Measurements from ENCODE around the gene ARHGAP26.
A peak's percentile ranks its signal among the peaks of the same experiment; 100 is the strongest.

ARHGAP26 gene

GRCh38 chr5:143218517-143219170 is 448.5 kb downstream of the ARHGAP26 start:
- Histone ChIP-seq H3K4me1 (ENCODE audit: insufficient read depth, low read length) (peaks cover 47% of the 10 kb centered on the region), H3K36me3 (ENCODE audit: insufficient read depth, low read length) (no peaks in the 10 kb centered on the region), H3K4me3 (ENCODE audit: low read length) (no peak overlapping the region), H3K9me3 (ENCODE audit: low read length) (no peaks in the 10 kb centered on the region), H3K27me3 (ENCODE audit: insufficient read depth, low read length) (no peaks in the 10 kb centered on the region), H2AFZ (ENCODE audit: low read depth, low read length) (no peak overlapping the region)

DNA sequence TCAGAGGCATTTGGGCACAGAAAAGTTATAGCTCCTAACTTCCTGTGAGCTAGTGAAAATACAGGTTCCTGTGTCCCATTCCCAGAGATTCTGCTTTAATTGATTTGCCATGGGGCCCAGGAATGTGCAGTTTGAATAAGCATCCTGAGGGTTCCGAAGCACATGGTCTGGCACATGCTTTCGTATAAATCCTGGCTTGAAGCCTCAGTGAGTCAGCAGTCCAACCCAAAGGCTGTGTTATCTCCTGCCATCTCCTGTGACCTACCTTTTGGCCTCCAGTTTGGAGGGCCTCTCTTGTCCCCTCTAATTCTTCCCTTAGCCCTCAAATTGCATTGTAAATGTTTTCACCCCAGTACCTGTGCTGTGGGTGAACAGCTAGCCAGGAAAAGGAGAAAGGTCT is 449.5 kb downstream of the ARHGAP26 start:
- no peaks in the 10 kb centered on the region for H3K27me3 ChIP-seq (ENCODE audit: insufficient read depth, low read length)
- no peaks in the 10 kb centered on the region for H3K9me3 ChIP-seq (ENCODE audit: low read length)
- no peaks in the 10 kb centered on the region for H3K36me3 ChIP-seq (ENCODE audit: insufficient read depth, low read length)
- H3K4me1 ChIP-seq (ENCODE audit: insufficient read depth, low read length) = peaks cover 37% of the 10 kb centered on the region
- no peak overlapping the region for H2AFZ ChIP-seq (ENCODE audit: low read depth, low read length)
- H3K4me3 ChIP-seq (ENCODE audit: low read length) = no peak overlapping the region

- H2AFZ ChIP-seq (ENCODE audit: low read depth, low read length) = no peak overlapping the region
- H3K4me1 ChIP-seq (ENCODE audit: insufficient read depth, low read length) = peaks cover 36% of the 10 kb centered on the region
- no peaks in the 10 kb centered on the region for H3K9me3 ChIP-seq (ENCODE audit: low read length)
- no peak overlapping the region for H3K4me3 ChIP-seq (ENCODE audit: low read length)
- H3K27me3 ChIP-seq (ENCODE audit: insufficient read depth, low read length) = no peaks in the 10 kb centered on the region
- no peaks in the 10 kb centered on the region for H3K36me3 ChIP-seq (ENCODE audit: insufficient read depth, low read length)
These were observed 450.6 kb downstream of the ARHGAP26 start for GRCh38 chr5:143220748-143221251.

DNA sequence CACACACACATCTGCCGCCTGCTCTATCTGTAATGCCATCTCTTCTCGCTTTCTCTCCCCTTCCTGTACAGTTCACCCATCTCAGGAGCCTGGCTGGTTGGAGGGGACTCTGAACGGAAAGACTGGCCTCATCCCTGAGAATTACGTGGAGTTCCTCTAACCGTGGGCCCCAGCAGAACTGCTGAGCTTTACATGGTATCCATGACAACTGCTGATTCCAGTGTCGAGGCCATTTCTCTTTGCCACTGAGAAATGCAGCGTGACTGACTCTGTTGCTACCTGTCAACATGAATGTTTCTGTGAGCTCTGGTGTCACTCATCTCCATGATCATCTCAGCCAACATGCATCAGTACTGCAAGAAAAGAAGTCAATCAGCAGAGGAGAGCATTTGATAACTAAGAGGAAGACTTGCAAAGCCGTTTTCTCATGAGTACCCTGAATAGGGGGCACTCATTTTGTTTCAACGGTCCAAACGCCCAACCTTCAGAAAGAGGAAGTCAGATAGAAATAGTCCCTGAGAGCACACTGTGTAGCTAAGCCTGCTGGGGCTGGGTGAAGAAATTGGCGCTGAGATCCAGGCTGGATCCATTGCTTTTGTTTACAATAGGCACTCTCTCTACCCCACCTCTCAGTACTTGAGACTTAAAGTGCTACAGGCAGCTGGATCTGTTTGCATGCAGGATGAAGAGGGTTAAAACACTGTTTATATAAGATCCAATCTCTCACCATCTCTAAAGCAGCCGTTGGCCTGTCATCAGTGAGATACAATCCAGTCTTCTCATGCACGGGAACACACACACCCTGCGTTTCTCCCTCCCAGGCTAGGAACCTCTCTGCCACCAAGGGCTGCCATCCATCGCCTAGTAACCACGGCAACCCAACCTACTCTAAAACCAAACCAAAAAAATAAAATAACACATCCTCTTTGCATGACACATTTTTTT is 452.4 kb downstream of the ARHGAP26 start:
- Histone ChIP-seq H3K4me3 (ENCODE audit: low read length) (no peak overlapping the region), H3K27me3 (ENCODE audit: insufficient read depth, low read length) (no peaks in the 10 kb centered on the region), H2AFZ (ENCODE audit: low read depth, low read length) (peak overlapping the region; percentile 22), H3K9me3 (ENCODE audit: low read length) (no peaks in the 10 kb centered on the region), H3K36me3 (ENCODE audit: insufficient read depth, low read length) (no peaks in the 10 kb centered on the region), H3K4me1 (ENCODE audit: insufficient read depth, low read length) (peaks cover 24% of the 10 kb centered on the region)

GRCh38 chr5:143224672-143225071 is 454.5 kb downstream of the ARHGAP26 start:
- H3K9me3 ChIP-seq (ENCODE audit: low read length) = no peaks in the 10 kb centered on the region

DNA sequence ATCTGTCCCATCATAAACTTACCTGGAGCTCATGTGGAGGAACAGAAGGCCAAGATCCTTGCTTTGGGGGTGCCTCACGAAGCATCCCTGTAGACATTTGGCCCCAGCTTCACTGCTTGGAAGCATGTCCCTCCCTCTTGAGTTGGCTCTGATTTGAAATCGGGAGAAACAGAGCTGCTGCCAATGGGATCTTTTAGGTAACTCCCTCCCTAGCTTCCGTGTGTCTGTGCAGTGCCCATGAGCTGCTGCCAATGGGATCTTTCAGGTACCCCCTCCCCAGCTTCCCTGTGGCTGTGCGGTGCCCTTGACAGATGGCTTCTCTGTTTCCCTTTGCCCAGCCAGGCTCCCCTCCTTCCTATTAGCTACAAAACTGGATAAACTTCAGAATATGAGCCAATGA is 455.3 kb downstream of the ARHGAP26 start:
- Histone ChIP-seq H3K36me3 (ENCODE audit: insufficient read depth, low read length) (no peaks in the 10 kb centered on the region), H2AFZ (ENCODE audit: low read depth, low read length) (no peak overlapping the region), H3K4me1 (ENCODE audit: insufficient read depth, low read length) (peaks cover 21% of the 10 kb centered on the region), H3K4me3 (ENCODE audit: low read length) (no peak overlapping the region), H3K9me3 (ENCODE audit: low read length) (no peaks in the 10 kb centered on the region), H3K27me3 (ENCODE audit: insufficient read depth, low read length) (no peaks in the 10 kb centered on the region)

More at GRCh38 chr5:143224672-143225071, 454.5 kb downstream of the ARHGAP26 start:
- Histone ChIP-seq H3K4me1 (ENCODE audit: insufficient read depth, low read length) (peaks cover 21% of the 10 kb centered on the region), H3K36me3 (ENCODE audit: insufficient read depth, low read length) (no peaks in the 10 kb centered on the region), H3K4me3 (ENCODE audit: low read length) (no peak overlapping the region), H2AFZ (ENCODE audit: low read depth, low read length) (no peak overlapping the region), H3K27me3 (ENCODE audit: insufficient read depth, low read length) (no peaks in the 10 kb centered on the region)

DNA sequence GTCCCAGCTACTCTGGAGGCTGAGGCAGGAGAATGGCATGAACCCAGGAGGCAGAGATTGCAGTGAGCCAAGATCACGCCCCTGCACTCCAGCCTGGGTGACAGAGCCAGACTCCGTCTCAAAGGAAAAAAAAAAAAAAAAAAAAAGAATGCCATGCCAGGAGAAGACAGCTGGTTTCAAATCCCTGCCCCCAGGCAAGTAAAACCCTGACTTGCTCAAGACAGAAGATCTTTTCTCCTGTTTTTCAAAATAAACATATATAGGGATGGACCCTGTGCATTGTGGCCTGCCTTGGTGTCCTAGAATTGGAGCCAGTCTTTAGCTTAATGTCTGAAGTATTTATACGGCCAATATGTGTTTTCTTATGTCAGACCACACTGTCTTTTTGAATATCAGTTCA is 456.2 kb downstream of the ARHGAP26 start:
- peaks cover 17% of the 10 kb centered on the region for H3K4me1 ChIP-seq (ENCODE audit: insufficient read depth, low read length)
- H3K4me3 ChIP-seq (ENCODE audit: low read length) = no peak overlapping the region
- no peak overlapping the region for H2AFZ ChIP-seq (ENCODE audit: low read depth, low read length)
- H3K27me3 ChIP-seq (ENCODE audit: insufficient read depth, low read length) = no peaks in the 10 kb centered on the region
- no peaks in the 10 kb centered on the region for H3K36me3 ChIP-seq (ENCODE audit: insufficient read depth, low read length)
- no peaks in the 10 kb centered on the region for H3K9me3 ChIP-seq (ENCODE audit: low read length)

GRCh38 chr5:143226872-143227271 is 456.7 kb downstream of the ARHGAP26 start:
- Histone ChIP-seq H3K36me3 (ENCODE audit: insufficient read depth, low read length) (no peaks in the 10 kb centered on the region), H3K9me3 (ENCODE audit: low read length) (no peaks in the 10 kb centered on the region), H2AFZ (ENCODE audit: low read depth, low read length) (no peak overlapping the region), H3K4me3 (ENCODE audit: low read length) (no peak overlapping the region), H3K4me1 (ENCODE audit: insufficient read depth, low read length) (peaks cover 13% of the 10 kb centered on the region), H3K27me3 (ENCODE audit: insufficient read depth, low read length) (no peaks in the 10 kb centered on the region)

DNA sequence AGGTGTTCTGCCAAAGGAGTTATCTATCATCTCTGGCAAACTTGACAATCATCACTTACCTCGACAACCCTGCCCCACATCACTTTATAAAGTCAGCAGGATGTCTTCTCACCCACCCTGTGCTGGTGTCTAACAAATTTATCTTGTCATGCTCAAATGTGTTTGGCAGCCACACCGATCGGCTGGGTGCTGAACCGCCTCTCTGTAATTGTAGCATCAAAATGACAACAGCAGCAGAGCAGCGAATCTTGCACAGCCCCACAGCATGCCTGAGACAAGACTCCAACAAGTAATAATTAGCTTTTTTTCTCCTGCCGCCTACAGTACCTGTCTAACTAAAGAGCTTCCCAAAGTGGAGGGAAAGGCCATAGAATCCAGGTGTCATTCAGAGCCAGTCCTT is 457.1 kb downstream of the ARHGAP26 start:
- Histone ChIP-seq H3K9me3 (ENCODE audit: low read length) (no peaks in the 10 kb centered on the region), H3K27me3 (ENCODE audit: insufficient read depth, low read length) (no peaks in the 10 kb centered on the region), H3K4me1 (ENCODE audit: insufficient read depth, low read length) (peaks cover 9% of the 10 kb centered on the region), H3K36me3 (ENCODE audit: insufficient read depth, low read length) (no peaks in the 10 kb centered on the region), H3K4me3 (ENCODE audit: low read length) (no peak overlapping the region), H2AFZ (ENCODE audit: low read depth, low read length) (no peak overlapping the region)

GRCh38 chr5:143228597-143229293 is 458.6 kb downstream of the ARHGAP26 start:
- no peak overlapping the region for H3K4me3 ChIP-seq (ENCODE audit: low read length)

GRCh38 chr5:143229426-143229895 is 459.3 kb downstream of the ARHGAP26 start:
- H3K9me3 ChIP-seq (ENCODE audit: low read length) = no peaks in the 10 kb centered on the region
- H2AFZ ChIP-seq (ENCODE audit: low read depth, low read length) = no peak overlapping the region
- H3K36me3 ChIP-seq (ENCODE audit: insufficient read depth, low read length) = no peaks in the 10 kb centered on the region
- H3K4me3 ChIP-seq (ENCODE audit: low read length) = no peak overlapping the region
- no peaks in the 10 kb centered on the region for H3K4me1 ChIP-seq (ENCODE audit: insufficient read depth, low read length)
- no peaks in the 10 kb centered on the region for H3K27me3 ChIP-seq (ENCODE audit: insufficient read depth, low read length)

More at GRCh38 chr5:143228597-143229293, 458.6 kb downstream of the ARHGAP26 start:
- no peaks in the 10 kb centered on the region for H3K36me3 ChIP-seq (ENCODE audit: insufficient read depth, low read length)
- H3K9me3 ChIP-seq (ENCODE audit: low read length) = no peaks in the 10 kb centered on the region
- no peaks in the 10 kb centered on the region for H3K27me3 ChIP-seq (ENCODE audit: insufficient read depth, low read length)
- H3K4me1 ChIP-seq (ENCODE audit: insufficient read depth, low read length) = no peaks in the 10 kb centered on the region
- H2AFZ ChIP-seq (ENCODE audit: low read depth, low read length) = no peak overlapping the region

DNA sequence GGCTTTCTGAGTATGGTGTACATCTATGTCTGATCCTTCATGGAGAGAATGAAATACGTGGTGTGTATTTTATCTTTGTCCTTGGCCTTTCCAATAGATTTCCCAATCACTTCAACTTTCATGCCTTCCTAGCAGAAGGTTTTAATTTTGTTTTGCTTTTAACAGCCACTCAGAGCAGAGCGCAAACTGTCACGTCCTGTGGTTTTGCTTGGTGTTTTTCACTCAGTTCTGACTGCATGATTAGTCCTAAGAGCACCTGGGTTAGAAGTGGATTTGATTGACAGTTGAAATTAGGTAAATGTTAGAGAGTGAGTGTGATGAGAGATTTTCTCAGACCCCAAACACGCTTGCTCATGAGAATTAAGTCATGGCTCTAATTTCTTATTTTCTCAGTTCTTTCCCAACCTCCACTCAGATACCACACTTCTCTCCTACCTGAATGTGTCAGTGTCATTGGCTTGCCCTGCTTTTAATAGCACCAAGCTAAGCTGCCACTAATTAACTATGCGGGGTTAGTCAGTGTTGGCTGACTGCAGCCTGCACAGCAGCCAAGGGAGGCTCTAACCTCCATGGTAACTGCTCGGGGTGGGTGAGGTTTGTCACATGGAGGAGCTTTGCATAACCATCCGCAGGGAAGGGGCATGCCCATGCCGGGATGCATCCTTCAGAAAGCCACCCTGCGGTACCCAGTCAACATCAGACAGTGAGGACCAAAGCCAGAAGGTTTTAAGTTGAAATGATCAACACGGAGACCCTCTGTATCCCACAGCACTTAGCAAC is 459.9 kb downstream of the ARHGAP26 start:
- no peak overlapping the region for H3K4me3 ChIP-seq (ENCODE audit: low read length)
- no peak overlapping the region for H2AFZ ChIP-seq (ENCODE audit: low read depth, low read length)
- no peaks in the 10 kb centered on the region for H3K4me1 ChIP-seq (ENCODE audit: insufficient read depth, low read length)
- H3K36me3 ChIP-seq (ENCODE audit: insufficient read depth, low read length) = no peaks in the 10 kb centered on the region
- no peaks in the 10 kb centered on the region for H3K27me3 ChIP-seq (ENCODE audit: insufficient read depth, low read length)
- H3K9me3 ChIP-seq (ENCODE audit: low read length) = no peaks in the 10 kb centered on the region
